ENCODE measurements around the gene CPNE4. TPM values are rescaled to one million over a fixed set of nuclear protein-coding genes. Genes with fewer than 3 reads are reported as not detected.

The CPNE4 gene
- total RNA-seq, 1 donor from 2014 or later, result 2.7 TPM

GRCh38 chr3:131944676-131945075 is 90.1 kb downstream of the CPNE4 start:
- no peaks in the 10 kb centered on the region for H3K36me3 Mint-ChIP-seq (ENCODE audit: unreplicated experiment)
- no peaks in the 10 kb centered on the region for H3K4me1 Mint-ChIP-seq (ENCODE audit: low read depth, unreplicated experiment)
- no peaks in the 10 kb centered on the region for H3K9me3 Mint-ChIP-seq (ENCODE audit: unreplicated experiment)
- no peak for DNase-seq
- TF ChIP-seq CTCF (IDR thresholded peaks at IDR 0.05; ENCODE audit: partially characterized antibody, unreplicated experiment), result no peak
- H3K4me3 Mint-ChIP-seq (ENCODE audit: unreplicated experiment), result no peak overlapping the region
- no peak overlapping the region for H3K27ac Mint-ChIP-seq (ENCODE audit: unreplicated experiment)
- H3K27me3 Mint-ChIP-seq (ENCODE audit: unreplicated experiment), result no peaks in the 10 kb centered on the region

- no peak for DNase-seq
- no peaks in the 10 kb centered on the region for H3K4me1 Mint-ChIP-seq (ENCODE audit: low read depth, unreplicated experiment)
- no peaks in the 10 kb centered on the region for H3K9me3 Mint-ChIP-seq (ENCODE audit: unreplicated experiment)
- no peak for TF ChIP-seq CTCF (IDR thresholded peaks at IDR 0.05; ENCODE audit: partially characterized antibody, unreplicated experiment)
- H3K4me3 Mint-ChIP-seq (ENCODE audit: unreplicated experiment), result no peak overlapping the region
- no peak overlapping the region for H3K27ac Mint-ChIP-seq (ENCODE audit: unreplicated experiment)
- peaks cover 1% of the 10 kb centered on the region for H3K27me3 Mint-ChIP-seq (ENCODE audit: unreplicated experiment)
- H3K36me3 Mint-ChIP-seq (ENCODE audit: unreplicated experiment), result no peaks in the 10 kb centered on the region
Observed at GRCh38 chr3:131933665-131934064, 101.1 kb downstream of the CPNE4 start.

- no peak overlapping the region for H3K27ac Mint-ChIP-seq (ENCODE audit: unreplicated experiment)
Observed at GRCh38 chr3:131928593-131928992, 106.2 kb downstream of the CPNE4 start.

GRCh38 chr3:131925571-131925970 is 109.2 kb downstream of the CPNE4 start:
- peaks cover 2% of the 10 kb centered on the region for H3K4me1 Mint-ChIP-seq (ENCODE audit: low read depth, unreplicated experiment)
- TF ChIP-seq CTCF (IDR thresholded peaks at IDR 0.05; ENCODE audit: partially characterized antibody, unreplicated experiment), result no peak
- no peaks in the 10 kb centered on the region for H3K9me3 Mint-ChIP-seq (ENCODE audit: unreplicated experiment)
- no peak overlapping the region for H3K4me3 Mint-ChIP-seq (ENCODE audit: unreplicated experiment)
- no peak for DNase-seq
- no peak overlapping the region for H3K27ac Mint-ChIP-seq (ENCODE audit: unreplicated experiment)
- H3K27me3 Mint-ChIP-seq (ENCODE audit: unreplicated experiment), result peaks cover 1% of the 10 kb centered on the region
- no peaks in the 10 kb centered on the region for H3K36me3 Mint-ChIP-seq (ENCODE audit: unreplicated experiment)

More at GRCh38 chr3:131928593-131928992, 106.2 kb downstream of the CPNE4 start:
- H3K9me3 Mint-ChIP-seq (ENCODE audit: unreplicated experiment), result no peaks in the 10 kb centered on the region
- H3K27me3 Mint-ChIP-seq (ENCODE audit: unreplicated experiment), result no peaks in the 10 kb centered on the region
- no peak for TF ChIP-seq CTCF (IDR thresholded peaks at IDR 0.05; ENCODE audit: partially characterized antibody, unreplicated experiment)
- no peaks in the 10 kb centered on the region for H3K36me3 Mint-ChIP-seq (ENCODE audit: unreplicated experiment)
- H3K4me1 Mint-ChIP-seq (ENCODE audit: low read depth, unreplicated experiment), result peaks cover 2% of the 10 kb centered on the region
- no peak for DNase-seq
- no peak overlapping the region for H3K4me3 Mint-ChIP-seq (ENCODE audit: unreplicated experiment)

GRCh38 chr3:131922356-131922755 is 112.5 kb downstream of the CPNE4 start:
- no peaks in the 10 kb centered on the region for H3K4me1 Mint-ChIP-seq (ENCODE audit: low read depth, unreplicated experiment)
- TF ChIP-seq CTCF (IDR thresholded peaks at IDR 0.05; ENCODE audit: partially characterized antibody, unreplicated experiment), result no peak
- H3K27me3 Mint-ChIP-seq (ENCODE audit: unreplicated experiment), result peaks cover 1% of the 10 kb centered on the region
- no peaks in the 10 kb centered on the region for H3K9me3 Mint-ChIP-seq (ENCODE audit: unreplicated experiment)
- no peak for DNase-seq
- no peak overlapping the region for H3K4me3 Mint-ChIP-seq (ENCODE audit: unreplicated experiment)
- H3K27ac Mint-ChIP-seq (ENCODE audit: unreplicated experiment), result no peak overlapping the region
- H3K36me3 Mint-ChIP-seq (ENCODE audit: unreplicated experiment), result no peaks in the 10 kb centered on the region

Data from glutamatergic neuron (in vitro differentiated cells).